Lung (tissue), 12 donors: ENCODE measurements around the gene STK24. TPM values are rescaled to one million over a fixed set of nuclear protein-coding genes. Genes with fewer than 3 reads are reported as not detected.

ENCODE experiments used
- ATAC-seq: fragments of 200-7000 bp; cut with Tn5 transposase; one replicate; pipeline ENCODE4 v1.9.1; 2020; ENCODE audit warnings: moderate number of reproducible peaks; ENCODE audit not compliant: insufficient read depth, low FRiP score
- DNase-seq, 3 donors: peaks; one replicate each; pipeline ENCODE4 v3.0.0-alpha.2; 2013 to 2017
- H3K27ac ChIP-seq, 2 donors: one replicate each; pipeline ENCODE4 v1.5.1; 2013; ENCODE audit warnings: mild to moderate bottlenecking in 2 of 2, moderate library complexity in 2 of 2, control low read depth in 1 of 2, inconsistent platforms in 1 of 2, low read depth in 1 of 2, low read length in 1 of 2
- H3K27me3 ChIP-seq, 3 donors: one replicate each; pipeline ENCODE4 v1.5.1; 2013; ENCODE audit warnings: low read length in 2 of 3; ENCODE audit not compliant: control insufficient read depth in 3 of 3, insufficient read depth in 3 of 3
- H3K36me3 ChIP-seq, 4 donors: one replicate each; pipeline ENCODE4 v1.5.1; 2013; ENCODE audit warnings: low read length in 4 of 4, mild to moderate bottlenecking in 1 of 4, moderate library complexity in 1 of 4; ENCODE audit not compliant: control insufficient read depth in 4 of 4, insufficient read depth in 4 of 4
- H3K4me1 ChIP-seq, 5 donors: one replicate each; pipeline ENCODE4 v1.5.1; 2013; ENCODE audit warnings: low read length in 5 of 5, mild to moderate bottlenecking in 2 of 5, moderate library complexity in 1 of 5; ENCODE audit not compliant: control insufficient read depth in 5 of 5, insufficient read depth in 5 of 5
- H3K4me3 ChIP-seq: one replicate; pipeline ENCODE4 v1.5.1; 2013; ENCODE audit warnings: mild to moderate bottlenecking, control low read depth, moderate library complexity
- H3K9ac ChIP-seq, 2 donors: one replicate each; pipeline ENCODE4 v1.5.1; 2013; ENCODE audit warnings: low read length in 2 of 2, control low read depth in 1 of 2; ENCODE audit not compliant: insufficient read depth in 1 of 2
- H3K9me3 ChIP-seq, 4 donors: one replicate each; pipeline ENCODE4 v1.5.1; 2013; ENCODE audit warnings: low read length in 3 of 4, mild to moderate bottlenecking in 1 of 4, moderate library complexity in 1 of 4; ENCODE audit not compliant: control insufficient read depth in 4 of 4, insufficient read depth in 3 of 4
- WGBS, 2 donors: extraction: QIAGEN DNeasy Blood & Tissue Kit; methylation state at CpG; one replicate each; pipeline ENCODE4 v1.1.7; 2013; 5-methylcytosine and 5-hydroxymethylcytosine counted together
- polyA plus RNA-seq, 2 donors: library from polyadenylated mRNA; stranded (reverse); fragments of 200-250 nt; gene quantifications; one replicate each; pipeline ENCODE4 v1.2.1, GENCODE V29; 2013
- total RNA-seq, 2 donors: library from RNA; depleted of rRNA in 1 of 2; stranded (reverse); fragments of >200 nt in 1 of 2; gene quantifications; one replicate each; pipeline ENCODE4 v1.2.1, GENCODE V29; 2014 to 2021
- TF ChIP-seq, protein P1 (sequence below): IDR thresholded peaks from 2 replicates; pipeline ENCODE4 v1.5.1; 2012; ENCODE audit warnings: mild to moderate bottlenecking; ENCODE audit errors: control extremely low read depth, extremely low read depth
- donor health status: control.
- donor health status: control.
- donor health status: Bipolar disorder and iron deficiency.
- donor health status: healthy.
- donor health status: DM: yes; HTN: yes; CAD: no.

Gene STK24
- total and polyA plus RNA-seq, 4 donors = 38.0 to 102 (median 64.5) TPM

DNA sequence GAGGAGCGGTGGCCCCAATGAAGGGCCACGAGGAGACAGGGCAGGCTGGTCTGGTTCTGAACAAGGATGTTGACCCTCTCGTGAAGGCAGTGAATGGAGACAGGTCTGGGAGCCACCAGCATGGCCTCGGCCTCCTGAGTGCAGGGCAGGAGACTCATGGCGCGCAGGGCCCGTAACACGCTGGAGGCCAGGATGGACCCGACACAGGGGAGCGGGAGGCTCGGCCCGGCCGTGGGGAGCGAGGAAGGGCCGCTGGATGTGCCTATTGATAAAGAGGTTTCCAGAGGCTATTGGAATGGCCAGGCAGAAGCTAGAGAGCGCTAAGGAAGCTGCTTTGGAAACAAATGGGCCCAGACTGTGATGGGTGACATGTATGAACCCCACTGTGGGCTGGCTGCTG, 132.5 kb downstream of the STK24 start:
- no peaks in the 10 kb centered on the region for H3K27me3 ChIP-seq
- no peak overlapping the region for H3K4me3 ChIP-seq
- peaks cover 3 to 46% (median 26%) of the 10 kb centered on the region in 4 donors for H3K36me3 ChIP-seq
- DNase-seq (no peak), ATAC-seq (no peak)
- H3K4me1 ChIP-seq = peaks cover 0 to 4% (median 0%) of the 10 kb centered on the region in 5 donors
- H3K9ac ChIP-seq = no peak overlapping the region
- TF ChIP-seq, protein P1, sequence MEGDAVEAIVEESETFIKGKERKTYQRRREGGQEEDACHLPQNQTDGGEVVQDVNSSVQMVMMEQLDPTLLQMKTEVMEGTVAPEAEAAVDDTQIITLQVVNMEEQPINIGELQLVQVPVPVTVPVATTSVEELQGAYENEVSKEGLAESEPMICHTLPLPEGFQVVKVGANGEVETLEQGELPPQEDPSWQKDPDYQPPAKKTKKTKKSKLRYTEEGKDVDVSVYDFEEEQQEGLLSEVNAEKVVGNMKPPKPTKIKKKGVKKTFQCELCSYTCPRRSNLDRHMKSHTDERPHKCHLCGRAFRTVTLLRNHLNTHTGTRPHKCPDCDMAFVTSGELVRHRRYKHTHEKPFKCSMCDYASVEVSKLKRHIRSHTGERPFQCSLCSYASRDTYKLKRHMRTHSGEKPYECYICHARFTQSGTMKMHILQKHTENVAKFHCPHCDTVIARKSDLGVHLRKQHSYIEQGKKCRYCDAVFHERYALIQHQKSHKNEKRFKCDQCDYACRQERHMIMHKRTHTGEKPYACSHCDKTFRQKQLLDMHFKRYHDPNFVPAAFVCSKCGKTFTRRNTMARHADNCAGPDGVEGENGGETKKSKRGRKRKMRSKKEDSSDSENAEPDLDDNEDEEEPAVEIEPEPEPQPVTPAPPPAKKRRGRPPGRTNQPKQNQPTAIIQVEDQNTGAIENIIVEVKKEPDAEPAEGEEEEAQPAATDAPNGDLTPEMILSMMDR = no peak
- WGBS, 2 donors = 94 to 95% methylated on average over 15 to 16 of the region's 16 CpGs
- H3K9me3 ChIP-seq = no peaks in the 10 kb centered on the region
- no peak overlapping the region for H3K27ac ChIP-seq

DNA sequence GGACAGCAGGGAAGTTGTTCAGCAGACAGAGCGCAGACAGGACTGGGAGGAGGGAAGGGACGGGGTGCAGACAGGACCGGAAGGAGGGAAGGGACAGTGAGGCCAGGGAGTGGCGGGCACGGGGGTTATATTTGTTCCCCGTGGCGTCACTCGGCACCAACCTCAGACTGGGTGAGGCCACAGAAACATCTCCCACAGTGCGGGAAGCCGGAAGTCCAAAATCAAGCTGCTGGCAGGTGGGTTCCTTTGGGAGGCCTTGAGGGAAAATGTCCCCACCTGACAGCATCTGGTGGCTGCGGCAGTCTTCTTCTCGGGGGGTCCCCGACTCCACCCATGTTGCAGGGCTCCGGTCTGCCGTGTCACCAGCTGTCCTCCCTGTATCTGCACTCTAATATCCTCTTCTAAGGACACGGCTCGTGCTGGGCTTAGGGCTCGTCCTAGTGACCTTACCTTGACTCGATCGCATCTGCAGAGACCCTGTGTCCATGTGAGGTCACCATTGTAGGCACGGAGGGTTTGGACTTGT, 133.0 kb downstream of the STK24 start:
- H3K9ac ChIP-seq = no peak overlapping the region
- peaks cover 0 to 4% (median 0%) of the 10 kb centered on the region in 5 donors for H3K4me1 ChIP-seq
- ATAC-seq (no peak), DNase-seq (no peak)
- TF ChIP-seq, protein P1 = no peak
- peaks cover 3 to 49% (median 24%) of the 10 kb centered on the region in 4 donors for H3K36me3 ChIP-seq
- WGBS, 2 donors = 90 to 91% methylated on average over 19 to 21 of the region's 21 CpGs
- no peaks in the 10 kb centered on the region for H3K27me3 ChIP-seq
- no peaks in the 10 kb centered on the region for H3K9me3 ChIP-seq
- H3K4me3 ChIP-seq = no peak overlapping the region
- H3K27ac ChIP-seq = no peak overlapping the region

DNA sequence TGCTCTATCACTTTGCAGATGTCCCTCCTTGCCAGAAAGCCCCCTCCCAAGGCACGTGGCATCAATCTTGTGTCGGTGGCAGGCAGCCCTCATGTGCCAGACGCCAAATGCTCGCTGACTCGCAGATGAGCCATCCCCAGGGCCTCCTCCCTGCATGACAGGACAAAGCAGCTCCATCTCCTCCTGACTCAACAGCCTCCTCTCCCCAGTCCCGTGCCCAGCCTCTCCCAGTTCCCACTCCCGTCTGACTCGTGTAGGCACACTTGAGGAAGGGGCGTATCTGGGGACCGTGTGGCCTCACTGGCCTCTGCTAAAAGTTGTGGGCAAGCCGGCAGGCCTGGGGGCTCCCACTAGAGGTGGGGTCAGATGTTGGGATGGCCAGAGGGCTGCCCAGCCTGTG, 133.6 kb downstream of the STK24 start:
- H3K9me3 ChIP-seq = no peaks in the 10 kb centered on the region
- WGBS, 2 donors = 81 to 82% methylated on average over 11 of the region's 11 CpGs
- TF ChIP-seq, protein P1 = no peak
- no peak for ATAC-seq
- no peaks in the 10 kb centered on the region for H3K27me3 ChIP-seq
- H3K36me3 ChIP-seq = peaks cover 3 to 53% (median 21%) of the 10 kb centered on the region in 4 donors
- H3K4me3 ChIP-seq = no peak overlapping the region
- DNase-seq = no peak
- no peak overlapping the region for H3K27ac ChIP-seq
- no peak overlapping the region for H3K9ac ChIP-seq
- peaks cover 0 to 4% (median 0%) of the 10 kb centered on the region in 5 donors for H3K4me1 ChIP-seq
